Non-pigmented ciliary epithelial cell (primary cell): ENCODE measurements around the gene RAB20.
"Not testable (repeated sequence)": the region's sequence is repeated elsewhere in the genome, so short reads cannot be mapped to it uniquely, and the experiment has no call there.

Experiments used
- DNase-seq: peaks from one replicate; pipeline ENCODE4 v3.0.0-alpha.2; 2010; ENCODE audit warnings: low read depth

Gene RAB20

GRCh38 chr13:110575322-110576069, 14.0 kb upstream of the RAB20 start:
- no peak for DNase-seq

- no peak for DNase-seq
Observed at GRCh38 chr13:110574161-110574560, 12.6 kb upstream of the RAB20 start.

DNA sequence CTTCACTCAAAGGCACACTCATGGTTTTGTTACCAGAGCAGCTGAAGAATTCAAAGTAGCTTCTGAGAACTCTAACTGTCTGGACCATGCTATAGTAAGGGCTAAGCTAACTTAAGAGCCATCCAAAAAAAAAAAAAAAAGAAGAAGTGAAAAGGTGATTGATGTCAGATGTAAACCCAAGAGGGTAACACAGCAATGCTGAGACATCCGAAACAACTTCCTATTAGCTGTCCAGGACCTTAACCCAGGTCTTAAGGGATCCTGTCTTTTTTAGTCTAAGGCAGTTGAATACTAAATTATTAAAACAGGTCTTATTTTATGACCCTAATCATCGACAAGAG, 11.2 kb upstream of the RAB20 start:
- DNase-seq = no peak

GRCh38 chr13:110571896-110572777, 10.6 kb upstream of the RAB20 start:
- DNase-seq = no peak

GRCh38 chr13:110570886-110571285, 9.4 kb upstream of the RAB20 start:
- DNase-seq = no peak

GRCh38 chr13:110569962-110570361, 8.4 kb upstream of the RAB20 start:
- DNase-seq = not testable (repeated sequence)

- no peak for DNase-seq
Observed at GRCh38 chr13:110568612-110569011, 7.1 kb upstream of the RAB20 start.

GRCh38 chr13:110566171-110566570, 4.6 kb upstream of the RAB20 start:
- no peak for DNase-seq

- DNase-seq = no peak
Observed at GRCh38 chr13:110565296-110565695, 3.8 kb upstream of the RAB20 start.

DNA sequence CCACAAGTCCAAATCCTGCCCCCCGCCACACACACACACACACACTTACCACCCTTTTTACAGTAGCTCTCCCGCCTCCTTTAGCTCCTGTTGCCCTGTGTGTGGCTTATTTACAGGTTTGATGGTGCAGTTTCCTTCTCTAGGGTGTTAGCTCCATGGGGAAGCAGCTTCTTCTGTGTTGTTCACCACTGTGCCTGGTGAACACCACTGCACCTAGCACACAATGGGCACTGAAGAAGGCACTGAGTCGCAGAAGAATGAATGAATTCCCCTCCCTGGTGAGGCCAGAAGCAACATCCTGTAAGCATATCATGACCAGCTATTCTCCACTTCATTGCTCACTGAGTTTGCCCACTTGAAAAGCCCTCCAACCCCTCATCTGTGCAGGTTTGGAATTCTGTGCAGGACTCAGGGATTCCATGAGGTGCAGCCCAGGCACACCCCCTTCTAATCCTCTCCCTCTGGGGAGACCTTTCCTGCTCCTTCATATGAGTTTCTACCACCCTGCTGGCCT, 3.0 kb upstream of the RAB20 start:
- no peak for DNase-seq

DNA sequence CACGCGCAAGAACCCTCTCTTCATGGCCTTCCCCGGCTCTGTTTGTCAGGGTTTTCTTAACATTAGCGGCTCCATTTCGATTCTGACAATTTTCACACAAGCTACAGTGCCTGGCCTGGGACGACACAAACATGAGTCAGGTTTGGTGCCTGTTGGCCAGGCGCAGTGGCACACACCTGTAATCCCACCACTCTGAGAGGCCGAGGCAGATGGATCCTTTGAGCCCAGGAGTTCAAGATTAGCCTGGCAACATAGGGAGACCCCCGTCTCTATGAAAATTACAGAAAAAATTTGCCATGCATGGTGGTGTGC, 1.9 kb upstream of the RAB20 start:
- no peak for DNase-seq

DNA sequence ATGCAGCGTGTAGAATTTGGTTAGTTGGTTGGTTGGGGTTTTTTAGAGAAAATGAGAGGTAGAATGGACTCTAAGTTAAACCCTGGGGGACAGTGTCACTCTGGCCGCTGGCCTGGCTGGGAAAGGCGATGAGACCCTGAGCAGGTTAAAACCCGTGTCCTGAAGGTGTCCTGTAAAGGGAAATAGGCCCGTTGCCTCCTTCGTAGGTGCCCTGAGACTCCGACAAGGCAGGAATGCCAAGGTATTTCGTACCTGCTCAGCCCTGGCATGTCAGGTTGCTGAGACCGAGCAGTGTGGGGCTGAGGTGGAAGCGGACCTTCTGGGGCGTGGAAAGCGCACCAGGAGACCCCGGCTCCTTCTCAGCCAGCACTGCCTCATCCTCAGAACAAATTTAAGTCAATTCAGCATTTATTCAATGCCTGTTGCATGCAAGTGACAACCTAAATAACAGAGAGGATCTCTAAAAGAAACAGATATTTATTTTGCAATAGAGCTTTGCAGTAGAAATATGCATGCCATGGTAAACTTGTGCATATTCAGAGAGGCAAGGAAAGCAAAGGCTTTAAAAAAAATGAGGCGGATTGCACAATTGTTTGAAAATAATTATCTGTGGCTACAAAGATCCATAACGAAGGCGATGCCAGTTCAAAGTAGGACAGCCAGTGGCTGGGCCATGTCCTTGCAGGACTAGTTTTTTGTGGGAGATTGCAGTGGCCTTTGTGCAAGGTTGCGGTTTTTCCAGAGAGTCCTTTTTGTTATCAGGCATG, 1.4 kb upstream of the RAB20 start:
- DNase-seq = no peak

DNA sequence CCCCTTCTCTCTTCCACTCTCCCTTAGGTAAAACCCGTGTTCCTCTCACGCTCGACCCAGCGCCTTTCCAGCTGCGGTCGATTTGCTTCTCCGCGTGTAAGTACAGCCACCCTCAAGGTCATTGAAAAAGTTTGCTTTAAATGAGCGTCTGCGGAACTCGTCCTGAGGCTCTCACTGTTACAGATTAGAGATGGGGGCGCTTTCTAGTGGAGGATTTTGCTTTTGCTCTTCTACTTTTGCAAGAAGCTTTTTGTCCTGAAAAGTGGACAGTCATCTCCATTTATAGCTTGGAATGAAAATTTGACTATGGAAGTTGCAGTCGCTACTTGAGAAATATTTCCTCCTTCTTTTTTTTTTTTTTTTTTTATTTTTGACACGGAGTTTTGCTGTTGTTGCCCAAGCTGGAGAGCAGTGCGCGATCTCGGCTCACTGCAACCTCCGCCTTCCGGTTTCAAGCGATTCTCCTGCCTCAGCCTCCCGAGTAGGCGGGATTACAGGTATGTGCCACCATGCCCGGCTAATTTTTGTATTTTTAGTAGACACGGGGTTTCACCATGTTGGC, 595 bp upstream of the RAB20 start:
- DNase-seq = no peak

- DNase-seq = no peak
Observed at GRCh38 chr13:110560601-110561343, 750 bp downstream of the RAB20 start.

DNA sequence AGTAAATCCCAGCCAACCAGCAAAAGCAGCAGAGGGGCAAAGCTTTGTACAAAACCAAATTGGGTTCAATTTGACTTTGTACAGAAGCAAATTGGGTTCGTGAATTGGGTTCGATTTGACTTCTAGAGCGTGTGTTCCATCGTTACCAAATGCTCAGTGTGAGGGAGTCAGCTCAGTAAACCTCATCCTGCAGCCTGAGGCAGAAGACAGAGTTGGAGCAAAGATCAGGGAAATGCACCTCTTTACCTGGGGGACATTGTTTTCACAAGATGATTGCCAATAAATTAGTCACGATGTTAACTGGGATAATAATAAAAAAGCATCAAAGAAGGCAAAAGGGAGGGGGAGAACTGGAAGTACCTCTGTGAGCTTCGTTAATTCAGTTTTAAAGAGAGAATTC, 1.5 kb downstream of the RAB20 start:
- no peak for DNase-seq

- DNase-seq = no peak
Observed at GRCh38 chr13:110559429-110559943, 2.0 kb downstream of the RAB20 start.

DNA sequence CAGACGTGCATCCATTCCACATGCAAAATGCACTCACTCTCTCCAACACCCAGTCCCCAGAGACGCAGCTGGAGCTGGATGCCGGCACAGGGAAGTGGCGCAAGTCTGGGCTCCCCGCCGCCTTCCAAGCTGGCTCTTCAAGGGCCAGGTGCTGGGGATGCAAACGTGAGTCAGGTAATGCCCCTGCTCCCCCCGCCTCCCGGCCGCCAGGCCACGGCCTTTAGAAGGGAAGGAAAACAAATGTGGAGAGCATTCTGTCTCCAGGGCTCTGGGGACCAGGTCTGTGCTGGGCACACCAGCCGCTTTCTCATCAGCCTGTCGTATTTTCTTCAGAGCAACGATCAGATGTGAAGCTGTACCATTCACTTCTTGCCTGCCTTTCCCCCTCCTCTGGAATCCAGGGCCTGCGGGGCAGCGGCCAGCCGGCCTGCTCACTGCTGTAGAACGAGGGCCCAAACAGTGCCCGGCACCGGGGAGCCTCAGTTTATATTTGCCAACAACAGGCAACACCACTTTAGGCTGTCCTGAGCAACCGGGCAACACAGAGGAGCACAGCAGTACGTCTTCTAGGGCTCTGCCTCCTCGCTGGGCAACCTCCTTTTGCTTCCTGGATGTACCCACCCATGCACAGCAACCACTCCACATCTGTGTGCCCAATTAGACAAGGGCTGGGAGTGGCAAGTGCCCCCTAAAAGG, 3.8 kb downstream of the RAB20 start:
- no peak for DNase-seq

DNA sequence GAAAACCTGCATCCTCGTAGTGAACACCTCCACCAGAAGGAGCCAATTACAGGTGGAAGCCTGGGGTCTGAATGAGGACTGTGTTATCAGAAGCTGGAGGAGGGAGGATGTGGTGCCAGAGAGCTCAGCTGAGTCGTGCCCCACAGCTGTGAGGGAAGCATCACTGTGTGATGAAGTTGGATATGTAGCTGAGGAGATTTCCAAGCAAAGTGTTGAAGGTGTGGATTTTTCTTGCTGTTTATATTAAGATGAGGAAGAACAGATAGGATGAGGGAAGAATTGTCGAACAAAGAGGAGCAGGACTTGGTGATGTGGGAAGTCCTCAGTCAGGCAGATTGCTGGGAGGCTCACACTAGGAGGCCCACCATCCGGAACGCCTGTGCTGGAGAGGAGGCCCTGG, 4.4 kb downstream of the RAB20 start:
- no peak for DNase-seq

- DNase-seq = no peak
Observed at GRCh38 chr13:110556224-110556606, 5.3 kb downstream of the RAB20 start.

DNA sequence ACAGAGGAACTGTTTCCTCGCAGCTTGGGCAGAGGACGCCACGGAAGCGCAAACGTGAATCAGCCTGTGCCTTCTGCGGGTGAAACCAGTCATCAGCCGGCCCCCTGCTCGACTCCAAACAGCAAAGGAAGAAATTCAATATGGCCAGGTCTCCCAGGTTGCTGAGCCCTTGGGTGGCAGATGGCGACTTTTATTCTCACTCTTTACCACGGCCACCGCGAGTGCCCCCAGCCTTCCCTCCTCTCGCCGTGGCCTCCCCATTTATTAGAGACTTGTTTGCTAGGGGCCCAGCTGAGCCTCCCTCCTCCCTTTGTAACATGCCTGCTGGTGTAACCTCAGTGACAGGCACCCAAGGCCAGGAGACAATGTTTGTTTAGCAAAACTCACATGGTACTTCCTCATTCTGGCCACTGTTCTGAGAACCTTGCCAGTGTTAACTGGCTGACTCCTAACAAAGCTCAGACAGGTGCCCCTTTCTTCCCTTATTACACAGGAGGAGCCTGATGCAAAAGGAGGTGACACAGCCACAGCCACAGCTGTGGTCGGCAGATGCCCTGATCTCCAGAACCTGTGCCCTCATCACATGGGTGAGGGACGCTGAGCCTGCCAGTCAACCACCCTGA, 5.8 kb downstream of the RAB20 start:
- no peak for DNase-seq
